NB4 (cell line): ENCODE measurements around the gene TAGLN2.

Experiments
- MYC ChIP-seq: IDR thresholded peaks from 2 replicates; pipeline ENCODE4 v1.6.1; 2011; ENCODE audit warnings: low read depth, low read length
- TF ChIP-seq, protein P1 (sequence below): IDR thresholded peaks from one replicate; pipeline ENCODE4 v1.5.1; 2012; ENCODE audit warnings: low read depth, low read length

DNA sequence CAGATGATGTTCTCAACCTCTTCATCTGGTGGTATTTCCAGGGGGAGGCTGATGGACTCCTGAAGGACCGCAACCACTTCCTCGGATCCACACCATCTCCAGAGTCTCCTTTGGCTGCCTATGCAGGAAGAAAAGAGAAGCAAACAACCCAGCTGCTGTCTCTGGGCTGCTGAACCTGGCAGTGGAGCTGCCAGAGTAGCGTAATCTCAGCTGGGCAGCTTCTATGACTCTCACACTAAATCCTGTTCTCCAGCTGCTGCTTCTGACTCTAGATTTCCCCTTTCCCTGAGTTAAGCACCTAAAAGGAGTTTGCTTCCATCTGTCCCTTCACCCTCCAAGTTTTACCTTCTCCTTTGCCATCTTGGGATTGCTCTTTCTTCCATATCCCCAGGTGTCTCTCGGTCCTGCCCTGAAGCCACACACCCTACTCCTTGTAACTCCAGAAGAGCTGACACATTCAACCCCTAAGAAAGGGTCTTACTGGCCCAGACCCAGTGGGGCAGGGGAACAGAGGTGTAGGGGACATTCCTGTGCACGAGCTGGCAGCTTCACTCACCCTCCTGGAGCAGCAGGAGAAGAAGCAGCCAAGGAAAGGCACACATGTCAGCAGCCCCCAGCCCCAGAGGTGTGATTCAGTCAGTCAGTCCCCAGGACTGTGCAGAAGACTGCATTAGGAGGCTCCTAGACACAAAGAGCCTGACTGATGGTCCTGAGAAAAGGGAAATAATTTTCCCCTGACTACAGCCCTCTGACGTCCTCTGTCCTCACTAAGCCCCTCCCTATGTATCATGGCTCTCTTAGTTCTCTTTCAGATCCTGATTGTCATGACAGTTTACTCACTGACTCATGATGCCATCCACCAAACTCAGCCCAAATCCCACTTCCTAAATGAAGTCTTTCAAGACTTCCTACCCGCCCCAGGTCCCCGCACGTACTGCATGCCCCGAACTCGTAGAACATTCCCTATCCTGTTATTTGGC is 28.5 kb upstream of the TAGLN2 start, which contains the start of gene SLAMF9:
- TF ChIP-seq, protein P1, sequence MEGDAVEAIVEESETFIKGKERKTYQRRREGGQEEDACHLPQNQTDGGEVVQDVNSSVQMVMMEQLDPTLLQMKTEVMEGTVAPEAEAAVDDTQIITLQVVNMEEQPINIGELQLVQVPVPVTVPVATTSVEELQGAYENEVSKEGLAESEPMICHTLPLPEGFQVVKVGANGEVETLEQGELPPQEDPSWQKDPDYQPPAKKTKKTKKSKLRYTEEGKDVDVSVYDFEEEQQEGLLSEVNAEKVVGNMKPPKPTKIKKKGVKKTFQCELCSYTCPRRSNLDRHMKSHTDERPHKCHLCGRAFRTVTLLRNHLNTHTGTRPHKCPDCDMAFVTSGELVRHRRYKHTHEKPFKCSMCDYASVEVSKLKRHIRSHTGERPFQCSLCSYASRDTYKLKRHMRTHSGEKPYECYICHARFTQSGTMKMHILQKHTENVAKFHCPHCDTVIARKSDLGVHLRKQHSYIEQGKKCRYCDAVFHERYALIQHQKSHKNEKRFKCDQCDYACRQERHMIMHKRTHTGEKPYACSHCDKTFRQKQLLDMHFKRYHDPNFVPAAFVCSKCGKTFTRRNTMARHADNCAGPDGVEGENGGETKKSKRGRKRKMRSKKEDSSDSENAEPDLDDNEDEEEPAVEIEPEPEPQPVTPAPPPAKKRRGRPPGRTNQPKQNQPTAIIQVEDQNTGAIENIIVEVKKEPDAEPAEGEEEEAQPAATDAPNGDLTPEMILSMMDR, result no peak
- no peak for TF ChIP-seq MYC
